ENCODE results near the gene SLC66A1. TPM values are rescaled to one million over a fixed set of nuclear protein-coding genes. Genes with fewer than 3 reads are reported as not detected.

Gene SLC66A1
- total and polyA plus RNA-seq, 2 of the 13 experiments (the other 11 are each of a cell fraction or from before 2014, with no cell fraction given): 15.4 to 18.9 TPM

DNA sequence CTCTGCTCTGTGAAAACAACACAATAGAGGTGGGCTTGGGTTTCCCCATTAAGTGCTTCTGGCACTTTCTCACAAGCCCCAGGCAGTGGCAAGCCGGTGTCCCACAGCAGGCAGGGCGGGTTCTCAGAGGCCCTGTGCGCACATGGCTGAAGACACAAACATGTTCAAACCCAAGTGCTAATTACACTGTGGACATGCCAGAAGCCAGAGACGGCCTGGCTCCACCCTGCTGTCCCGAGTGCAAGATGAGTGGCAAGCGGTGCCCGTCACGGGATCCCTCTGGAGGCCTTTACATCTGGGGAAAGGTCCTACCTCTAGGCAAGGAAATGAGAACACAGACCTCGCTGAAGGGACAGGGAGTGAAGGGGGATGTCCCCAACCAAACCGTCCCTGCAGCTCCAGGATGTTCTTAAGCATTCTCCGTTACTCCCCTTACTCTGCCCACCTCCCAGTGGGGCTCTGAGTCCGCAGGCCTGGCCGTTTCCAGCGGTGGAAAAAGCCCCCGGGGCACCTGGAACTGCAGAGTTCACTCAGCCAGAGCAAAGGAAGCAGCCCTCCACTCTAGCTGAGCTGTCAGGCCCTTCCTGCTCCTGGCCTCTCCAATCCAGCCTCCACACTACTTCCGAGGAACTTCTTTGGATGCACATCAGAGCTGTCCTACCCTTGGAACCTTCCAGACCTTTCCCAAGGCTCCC is 57.4 kb downstream of the SLC66A1 start:
- intact Hi-C loops (cut with micrococcal nuclease; ENCODE audit: unreplicated experiment): no loop called here
- FAIRE-seq: no peak
- no peaks in the 10 kb centered on the region for H3K79me2 ChIP-seq (ENCODE audit: insufficient read depth, low read length)
- no peak overlapping the region for H3K4me3 ChIP-seq (replicated peaks in 1 of 3; ENCODE audit: insufficient read depth in 1 of 3, low read depth in 2 of 3, low read length in 3 of 3)
- no peak for DNase-seq (ENCODE audit: low spot score)
- TF ChIP-seq MIXL1 (CRISPR knock-in tag; IDR thresholded peaks at IDR 0.05) (no peak), PHF5A (CRISPR knock-in tag; IDR thresholded peaks at IDR 0.05; ENCODE audit: low read depth, unreplicated experiment) (no peak), FOXK1 (CRISPR knock-in tag; IDR thresholded peaks at IDR 0.05; ENCODE audit: borderline replicate concordance, low read depth) (no peak), MLLT10 (CRISPR knock-in tag; IDR thresholded peaks at IDR 0.05) (no peak)
- TF ChIP-seq, protein P1, sequence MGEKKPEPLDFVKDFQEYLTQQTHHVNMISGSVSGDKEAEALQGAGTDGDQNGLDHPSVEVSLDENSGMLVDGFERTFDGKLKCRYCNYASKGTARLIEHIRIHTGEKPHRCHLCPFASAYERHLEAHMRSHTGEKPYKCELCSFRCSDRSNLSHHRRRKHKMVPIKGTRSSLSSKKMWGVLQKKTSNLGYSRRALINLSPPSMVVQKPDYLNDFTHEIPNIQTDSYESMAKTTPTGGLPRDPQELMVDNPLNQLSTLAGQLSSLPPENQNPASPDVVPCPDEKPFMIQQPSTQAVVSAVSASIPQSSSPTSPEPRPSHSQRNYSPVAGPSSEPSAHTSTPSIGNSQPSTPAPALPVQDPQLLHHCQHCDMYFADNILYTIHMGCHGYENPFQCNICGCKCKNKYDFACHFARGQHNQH (CRISPR knock-in tag; IDR thresholded peaks at IDR 0.05): no peak
- BruUV-seq (replicated peaks): no TSS peak
- H4K20me1 ChIP-seq (ENCODE audit: insufficient read depth, low read length): 0 out of 2 replicates have a peak, but pooled peaks cover 3% of the 10 kb centered on the region
- H2AFZ ChIP-seq (ENCODE audit: low read length): no peak overlapping the region
- ChIA-PET CTCF (ENCODE audit: low intra/inter-chr PET ratio, low total read pairs) (no interaction called here), POLR2A (no interaction called here)
- in situ Hi-C loops (cut with HindIII; ENCODE audit: extremely low pct_ligation_motif_present, low pct_unique_long_range_greater_than_20kb): no loop called here
- H3K27ac ChIP-seq (ENCODE audit: extremely low read length, insufficient read depth, low read length): no peak overlapping the region
- ATAC-seq: no peak
- 98% methylated on average over 10 of the region's 16 CpGs for WGBS (ENCODE audit: low lambda C conversion rate)
- no peak overlapping the region for H3K9ac ChIP-seq (ENCODE audit: insufficient read depth, low read depth, low read length)
- peaks cover 15% of the 10 kb centered on the region; the same call in 1 of the 2 replicates for H3K4me1 ChIP-seq (ENCODE audit: insufficient read depth, low read length)
- peaks cover 14 to 47% of the 10 kb centered on the region in 2 experiments; a peak in 4 of 5 replicates for H3K36me3 ChIP-seq (replicated peaks in 1 of 2; ENCODE audit: control insufficient read depth in 1 of 2, insufficient read depth in 2 of 2, low read length in 2 of 2)
- no peaks in the 10 kb centered on the region for H3K9me3 ChIP-seq (ENCODE audit: low read length)
- no peaks in the 10 kb centered on the region for H3K27me3 ChIP-seq (ENCODE audit: control insufficient read depth in 1 of 2, insufficient read depth in 2 of 2, low read length in 2 of 2)
- H3K4me2 ChIP-seq (ENCODE audit: low read depth, low read length): no peak overlapping the region

DNA sequence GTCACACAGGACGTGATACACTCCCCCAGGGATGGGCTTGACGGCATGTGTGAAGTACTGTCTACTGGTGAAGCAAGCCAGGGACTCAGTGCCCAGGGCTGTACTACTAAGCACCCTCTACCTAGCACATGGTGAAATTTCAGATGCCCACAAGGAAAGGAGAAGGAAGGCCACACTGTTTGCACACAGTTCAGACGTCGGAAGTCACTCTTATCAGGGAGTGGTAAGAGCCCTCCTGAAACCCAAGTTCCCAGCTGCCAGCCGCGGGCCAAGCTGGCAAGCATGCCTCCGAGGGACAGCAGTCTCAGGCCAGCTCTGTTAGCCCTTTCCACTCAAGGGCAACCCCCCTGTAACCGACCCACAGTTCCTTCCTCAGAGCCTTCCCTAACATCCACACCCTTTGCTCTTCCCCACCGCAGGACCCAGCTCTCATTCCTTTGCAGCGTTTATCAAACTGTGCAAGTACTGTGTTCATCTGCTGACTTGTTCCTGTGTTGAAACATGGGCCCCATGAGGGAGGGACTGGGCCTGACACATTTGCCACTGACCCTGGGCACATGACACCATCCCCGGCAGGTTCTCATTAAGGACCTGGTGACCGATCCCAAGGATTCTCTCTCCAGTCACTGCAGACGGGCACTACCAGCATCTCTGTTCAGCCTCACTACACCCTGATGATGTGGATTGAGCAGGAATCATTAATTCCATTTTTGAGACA is 58.5 kb downstream of the SLC66A1 start:
- no peak for FAIRE-seq
- ChIA-PET CTCF (ENCODE audit: low intra/inter-chr PET ratio, low total read pairs) (no interaction called here), POLR2A (no interaction called here)
- in situ Hi-C loops (cut with HindIII; ENCODE audit: extremely low pct_ligation_motif_present, low pct_unique_long_range_greater_than_20kb): no loop called here
- H3K79me2 ChIP-seq (ENCODE audit: insufficient read depth, low read length): no peaks in the 10 kb centered on the region
- DNase-seq (ENCODE audit: low spot score): no peak
- ATAC-seq: no peak
- intact Hi-C loops (cut with micrococcal nuclease; ENCODE audit: unreplicated experiment): no loop called here
- peaks cover 13% of the 10 kb centered on the region; the same call in 1 of the 2 replicates for H3K4me1 ChIP-seq (ENCODE audit: insufficient read depth, low read length)
- H3K9ac ChIP-seq (ENCODE audit: insufficient read depth, low read depth, low read length): no peak overlapping the region
- BruUV-seq (replicated peaks): no TSS peak
- H2AFZ ChIP-seq (ENCODE audit: low read length): no peak overlapping the region
- no peak overlapping the region for H3K27ac ChIP-seq (ENCODE audit: extremely low read length, insufficient read depth, low read length)
- H3K9me3 ChIP-seq (ENCODE audit: low read length): no peaks in the 10 kb centered on the region
- no peaks in the 10 kb centered on the region for H3K27me3 ChIP-seq (ENCODE audit: control insufficient read depth in 1 of 2, insufficient read depth in 2 of 2, low read length in 2 of 2)
- H3K36me3 ChIP-seq (replicated peaks in 1 of 2; ENCODE audit: control insufficient read depth in 1 of 2, insufficient read depth in 2 of 2, low read length in 2 of 2): peaks cover 14 to 46% of the 10 kb centered on the region in 2 experiments
- 97% methylated on average over 11 of the region's 13 CpGs for whole genome bisulfite sequencing (ENCODE audit: low lambda C conversion rate)
- H3K4me3 ChIP-seq (replicated peaks in 1 of 3; ENCODE audit: insufficient read depth in 1 of 3, low read depth in 2 of 3, low read length in 3 of 3): no peak overlapping the region
- H3K4me2 ChIP-seq (ENCODE audit: low read depth, low read length): no peak overlapping the region
- 0 out of 2 replicates have a peak, but pooled peaks cover 3% of the 10 kb centered on the region for H4K20me1 ChIP-seq (ENCODE audit: insufficient read depth, low read length)
- TF ChIP-seq MEF2D (CRISPR knock-in tag; IDR thresholded peaks at IDR 0.05) (no peak), BCL6 (CRISPR knock-in tag; IDR thresholded peaks at IDR 0.05) (no peak), NFYC (CRISPR knock-in tag; IDR thresholded peaks at IDR 0.05) (no peak), ZNF333 (CRISPR knock-in tag; IDR thresholded peaks at IDR 0.05; ENCODE audit: borderline replicate concordance) (no peak), HDAC2 (CRISPR knock-in tag; IDR thresholded peaks at IDR 0.05) (no peak)
- TF ChIP-seq, protein P2, sequence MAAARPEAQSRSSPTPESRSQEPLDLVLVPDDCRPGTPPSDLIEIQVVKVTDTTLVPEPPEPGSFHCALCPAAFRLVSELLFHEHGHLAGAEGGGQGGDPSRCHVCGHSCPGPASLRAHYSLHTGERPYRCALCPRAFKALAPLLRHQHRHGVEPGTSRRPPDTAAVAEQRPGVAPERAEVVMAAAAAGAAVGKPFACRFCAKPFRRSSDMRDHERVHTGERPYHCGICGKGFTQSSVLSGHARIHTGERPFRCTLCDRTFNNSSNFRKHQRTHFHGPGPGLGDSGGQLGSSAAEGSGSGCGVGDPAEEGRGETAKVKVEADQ (CRISPR knock-in tag; IDR thresholded peaks at IDR 0.05; ENCODE audit: borderline replicate concordance): no peak
- TF ChIP-seq, protein P3, sequence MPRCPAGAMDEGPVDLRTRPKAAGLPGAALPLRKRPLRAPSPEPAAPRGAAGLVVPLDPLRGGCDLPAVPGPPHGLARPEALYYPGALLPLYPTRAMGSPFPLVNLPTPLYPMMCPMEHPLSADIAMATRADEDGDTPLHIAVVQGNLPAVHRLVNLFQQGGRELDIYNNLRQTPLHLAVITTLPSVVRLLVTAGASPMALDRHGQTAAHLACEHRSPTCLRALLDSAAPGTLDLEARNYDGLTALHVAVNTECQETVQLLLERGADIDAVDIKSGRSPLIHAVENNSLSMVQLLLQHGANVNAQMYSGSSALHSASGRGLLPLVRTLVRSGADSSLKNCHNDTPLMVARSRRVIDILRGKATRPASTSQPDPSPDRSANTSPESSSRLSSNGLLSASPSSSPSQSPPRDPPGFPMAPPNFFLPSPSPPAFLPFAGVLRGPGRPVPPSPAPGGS (CRISPR knock-in tag; IDR thresholded peaks at IDR 0.05): no peak
- TF ChIP-seq, protein P4, sequence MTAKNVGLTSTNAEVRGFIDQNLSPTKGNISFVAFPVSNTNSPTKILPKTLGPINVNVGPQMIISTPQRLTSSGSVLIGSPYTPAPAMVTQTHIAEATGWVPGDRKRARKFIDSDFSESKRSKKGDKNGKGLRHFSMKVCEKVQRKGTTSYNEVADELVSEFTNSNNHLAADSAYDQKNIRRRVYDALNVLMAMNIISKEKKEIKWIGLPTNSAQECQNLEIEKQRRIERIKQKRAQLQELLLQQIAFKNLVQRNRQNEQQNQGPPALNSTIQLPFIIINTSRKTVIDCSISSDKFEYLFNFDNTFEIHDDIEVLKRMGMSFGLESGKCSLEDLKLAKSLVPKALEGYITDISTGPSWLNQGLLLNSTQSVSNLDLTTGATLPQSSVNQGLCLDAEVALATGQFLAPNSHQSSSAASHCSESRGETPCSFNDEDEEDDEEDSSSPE (CRISPR knock-in tag; IDR thresholded peaks at IDR 0.05): no peak

Measured in HepG2 (cell line).